NCI-H774 (cell line): Measurements from ENCODE around the gene POLR3F.
"Not testable (repeated sequence)": the region's sequence is repeated elsewhere in the genome, so short reads cannot be mapped to it uniquely, and the experiment has no call there.

Experiments used
- DNase-seq: peaks from one replicate; lab custom pipeline; 2025; lab: John Stamatoyannopoulos, UW

Gene POLR3F, protein sequence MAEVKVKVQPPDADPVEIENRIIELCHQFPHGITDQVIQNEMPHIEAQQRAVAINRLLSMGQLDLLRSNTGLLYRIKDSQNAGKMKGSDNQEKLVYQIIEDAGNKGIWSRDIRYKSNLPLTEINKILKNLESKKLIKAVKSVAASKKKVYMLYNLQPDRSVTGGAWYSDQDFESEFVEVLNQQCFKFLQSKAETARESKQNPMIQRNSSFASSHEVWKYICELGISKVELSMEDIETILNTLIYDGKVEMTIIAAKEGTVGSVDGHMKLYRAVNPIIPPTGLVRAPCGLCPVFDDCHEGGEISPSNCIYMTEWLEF

GRCh38 chr20:18466894-18467730, at the start of gene POLR3F, which contains the start of gene DZANK1:
Gene POLR3F, plus strand, starts transcription at chr20:18467390. Its CDS starts 117 bp downstream, at chr20:18467507.
Gene DZANK1, minus strand, starts transcription at chr20:18467030. Its CDS starts 1,672 bp downstream, at chr20:18465358.
- DNase-seq: peak; percentile 94

DNA sequence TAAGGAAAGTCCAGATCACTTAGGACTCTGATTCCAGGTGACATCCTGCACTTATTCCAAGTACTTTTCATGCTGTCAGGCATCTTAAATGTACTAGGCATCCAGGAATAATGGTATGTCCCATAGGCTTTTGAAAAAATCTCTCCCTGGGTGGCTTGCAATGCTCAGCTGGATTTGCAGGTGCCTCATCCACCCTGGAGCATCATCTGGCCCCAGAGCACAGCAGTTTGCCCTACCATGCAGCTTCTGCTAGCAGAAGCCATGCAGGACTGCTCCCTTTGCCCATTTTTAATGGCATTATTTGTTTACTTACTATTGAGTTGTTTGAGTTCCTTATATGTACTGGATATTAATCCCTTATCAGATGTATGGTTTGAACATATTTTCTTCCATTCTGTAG, 45.6 kb upstream of the POLR3F start:
- no peak for DNase-seq

DNA sequence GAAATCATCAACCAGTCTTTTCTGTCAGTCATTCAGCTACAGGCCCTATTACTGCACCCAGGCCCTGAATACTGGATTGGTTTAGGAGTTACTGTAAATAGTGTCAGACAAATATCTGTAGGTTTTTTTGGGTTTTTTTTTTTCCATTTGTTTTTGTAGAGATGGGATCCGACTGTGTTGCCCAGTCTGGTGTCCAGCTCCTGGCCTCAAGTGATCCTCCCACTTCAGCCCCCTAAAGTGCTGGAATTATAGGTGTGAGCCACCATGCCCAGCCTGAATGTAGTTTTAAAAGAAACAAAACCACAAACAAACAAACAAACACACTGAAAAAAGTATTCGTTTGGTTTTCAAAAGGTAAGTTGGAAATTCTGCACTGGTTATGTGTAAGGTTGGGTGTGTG, 40.0 kb upstream of the POLR3F start:
- DNase-seq: no peak

GRCh38 chr20:18428490-18429173, 38.6 kb upstream of the POLR3F start:
- no peak for DNase-seq

- no peak for DNase-seq
Observed at GRCh38 chr20:18430172-18430826, 36.9 kb upstream of the POLR3F start.

DNA sequence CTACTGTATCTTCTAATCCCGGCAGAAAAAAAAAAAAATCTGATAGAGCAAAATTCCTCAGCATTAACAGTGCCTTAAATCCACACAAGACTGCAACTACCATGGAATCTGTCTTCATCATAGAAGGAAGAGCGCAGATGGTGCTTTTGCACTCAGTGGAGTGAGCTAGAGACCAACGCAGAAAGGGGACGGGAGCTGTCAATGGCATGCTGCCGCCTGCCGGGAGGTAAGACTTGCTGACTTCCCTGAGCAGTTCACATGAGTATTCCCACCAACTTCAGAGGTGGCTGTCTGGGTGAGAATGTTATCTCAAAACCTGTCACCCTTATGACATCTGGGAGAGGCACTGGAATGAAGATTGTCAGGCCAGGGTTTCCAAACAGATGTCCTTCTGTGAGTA, 36.0 kb upstream of the POLR3F start:
- no peak for DNase-seq

- DNase-seq: no peak
Observed at GRCh38 chr20:18436847-18437246, 30.3 kb upstream of the POLR3F start.

- DNase-seq: no peak
Observed at GRCh38 chr20:18440403-18440802, 26.8 kb upstream of the POLR3F start.

GRCh38 chr20:18443886-18444285, 23.3 kb upstream of the POLR3F start:
- DNase-seq: peak; percentile 0

DNA sequence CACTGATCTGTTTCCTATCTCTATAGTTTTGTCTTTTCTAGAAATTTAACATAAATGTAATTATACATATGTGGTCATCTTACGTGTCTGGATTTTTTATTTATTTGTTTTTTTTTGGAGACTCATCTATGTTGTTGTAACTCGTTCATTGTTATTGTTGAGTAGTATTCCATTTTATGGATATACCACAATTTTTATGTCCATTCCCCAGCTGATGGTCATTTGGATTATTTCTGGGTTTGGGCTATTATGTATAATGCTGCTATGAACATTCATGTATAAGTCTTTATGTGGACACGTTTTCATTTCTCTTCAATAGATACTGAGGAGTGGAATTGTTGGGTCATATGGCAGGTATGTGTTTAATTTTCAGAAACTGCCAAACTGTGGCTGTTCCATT, 10.6 kb upstream of the POLR3F start:
- DNase-seq: no peak

DNA sequence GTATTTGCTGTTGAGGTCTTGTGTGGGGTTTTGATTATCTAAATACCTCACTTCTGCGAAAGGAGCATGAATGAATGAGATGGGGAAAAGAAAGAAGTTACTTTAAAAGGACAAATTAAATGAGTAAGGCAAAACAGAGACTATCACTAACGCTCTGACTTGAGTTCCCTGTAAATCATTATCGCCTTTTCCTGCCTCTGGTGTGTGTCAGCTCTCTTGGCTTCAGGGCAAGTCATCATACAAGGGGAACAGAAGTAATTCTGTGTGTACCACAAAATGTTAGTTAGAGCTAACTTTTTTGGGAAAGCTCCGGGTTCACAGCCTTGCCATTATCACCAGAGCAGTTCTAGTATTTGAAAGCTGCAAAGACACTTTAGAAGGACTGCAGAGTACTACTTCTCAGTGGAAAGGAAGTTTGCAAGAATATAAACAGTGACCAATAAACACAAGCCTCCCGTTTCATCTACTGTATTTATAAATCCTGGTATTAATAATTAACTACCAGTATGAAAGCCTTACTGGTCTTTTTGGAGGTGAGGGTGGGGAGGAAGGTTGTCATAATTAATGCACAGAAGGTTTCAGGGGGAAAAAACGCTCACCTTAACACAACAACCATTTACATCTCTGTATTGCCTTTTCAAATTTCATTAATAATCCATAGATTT, 1.5 kb upstream of the POLR3F start:
- DNase-seq: no peak

GRCh38 chr20:18466574-18466893, 656 bp upstream of the POLR3F start:
- DNase-seq: no peak

- no peak for DNase-seq
Observed at GRCh38 chr20:18477218-18477617, 10.0 kb downstream of the POLR3F start.

- no peak for DNase-seq
Observed at GRCh38 chr20:18477821-18478220, 10.6 kb downstream of the POLR3F start.

- no peak for DNase-seq
Observed at GRCh38 chr20:18481596-18481995, 14.4 kb downstream of the POLR3F start.

DNA sequence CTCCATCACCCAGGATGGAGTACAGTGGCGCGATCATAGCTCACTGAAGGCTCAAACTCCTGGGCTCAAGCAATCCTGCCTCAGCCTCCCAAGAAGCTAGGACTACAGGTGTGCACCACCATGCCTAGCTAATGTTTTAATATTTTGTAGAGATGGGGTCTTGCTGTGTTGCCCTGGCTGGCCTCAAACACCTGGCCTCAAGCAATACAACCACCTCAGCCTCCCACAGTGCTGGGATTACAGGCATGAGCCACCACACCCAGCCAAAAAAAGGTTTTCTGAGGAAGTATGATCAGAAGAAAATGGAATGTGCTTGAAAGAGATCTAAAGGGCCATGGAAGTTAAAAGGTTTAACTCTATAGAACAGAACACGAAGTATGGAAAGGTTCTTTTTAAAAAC, 21.1 kb downstream of the POLR3F start:
- DNase-seq: no peak

GRCh38 chr20:18496042-18496441, 28.9 kb downstream of the POLR3F start:
- DNase-seq: no peak

DNA sequence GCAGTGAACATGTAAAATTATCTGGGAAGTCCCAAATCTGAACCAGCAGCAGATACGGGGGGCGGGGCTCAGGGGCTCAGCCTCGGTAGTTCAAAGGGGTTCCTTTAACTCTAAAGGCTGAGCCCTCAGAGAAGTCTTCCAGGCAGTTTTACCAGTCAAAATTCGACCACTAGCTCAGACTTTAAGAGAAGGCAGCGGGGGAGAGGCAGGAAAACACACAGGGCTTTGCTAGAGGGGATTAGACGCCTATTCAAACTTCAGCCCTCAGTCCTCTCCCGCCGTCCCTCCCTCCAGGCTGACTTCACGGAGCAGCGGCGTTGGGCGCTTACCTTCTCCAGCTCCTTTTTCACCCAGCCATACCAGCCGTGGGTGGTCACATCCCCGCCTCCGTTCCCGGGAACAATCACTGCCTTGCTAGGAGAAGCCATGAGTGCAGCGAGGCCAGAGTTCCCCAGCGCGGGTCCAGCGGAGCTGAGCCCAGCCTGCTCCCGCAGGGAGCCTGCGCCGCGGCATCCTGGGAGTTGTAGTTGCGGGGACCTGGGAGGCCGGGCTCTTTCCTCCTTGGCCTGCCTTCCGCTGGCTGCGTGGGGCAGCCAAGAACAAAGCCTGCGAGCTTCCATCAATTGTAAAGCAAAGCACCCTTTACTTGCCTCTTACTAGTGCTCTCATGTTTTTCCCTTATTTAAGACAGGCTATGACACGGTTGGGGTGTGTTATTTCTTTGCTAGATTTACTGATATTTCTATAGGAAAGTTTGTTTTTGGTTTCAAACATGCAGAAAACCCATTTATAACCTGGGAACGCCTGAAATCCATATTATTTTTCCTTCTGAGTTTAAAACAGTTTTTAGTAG, 29.8 kb downstream of the POLR3F start, which contains the start of gene RBBP9:
TSS of gene RBBP9 (minus strand) at position 486 of the 853 bp plus-strand sequence. CDS start at position 428, 58 bp downstream.
- peak; percentile 67 for DNase-seq

- DNase-seq: no peak
Observed at GRCh38 chr20:18497603-18498002, 30.4 kb downstream of the POLR3F start.

- not testable (repeated sequence) for DNase-seq
Observed at GRCh38 chr20:18501672-18502071, 34.5 kb downstream of the POLR3F start.
